ENCODE results near the gene GTF2IRD1. TPM values are rescaled to one million over a fixed set of nuclear protein-coding genes. Genes with fewer than 3 reads are reported as not detected.
"Not testable (repeated sequence)": the region's sequence is repeated elsewhere in the genome, so short reads cannot be mapped to it uniquely, and the experiment has no call there.

GTF2IRD1 gene
- total RNA-seq, 1 donor from 2014 or later = 7.5 TPM

DNA sequence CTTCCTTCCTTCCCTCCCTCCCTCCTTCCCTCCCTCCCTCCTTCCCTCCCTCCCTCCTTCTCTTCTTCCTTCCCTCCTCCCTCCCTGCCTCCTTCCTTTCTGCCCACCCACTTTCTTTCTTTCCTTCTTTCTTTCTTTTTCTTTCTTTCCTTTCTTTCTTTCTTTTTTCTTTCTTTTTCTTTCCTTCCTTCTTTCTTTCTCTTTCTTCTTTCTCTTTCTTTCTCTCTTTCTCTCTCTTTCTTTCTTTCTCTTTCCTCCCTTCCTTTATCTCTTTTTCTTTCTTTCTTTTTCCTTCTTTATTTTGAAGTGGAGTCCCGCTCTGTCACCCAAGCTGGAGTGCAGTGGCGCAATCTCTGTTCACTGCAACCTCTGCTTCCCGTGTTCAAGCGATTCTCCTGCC lies 33.7 kb upstream of the GTF2IRD1 start:
- no peak for DNase-seq (ENCODE audit: low spot score in 2 of 2)
- Histone ChIP-seq H3K4me1 (no peaks in the 10 kb centered on the region), H3K27ac (no peak overlapping the region), H3K27me3 (no peaks in the 10 kb centered on the region), H3K36me3 (no peaks in the 10 kb centered on the region), H3K4me3 (no peak overlapping the region), H3K9me3 (no peaks in the 10 kb centered on the region)
- TF ChIP-seq, protein P1, sequence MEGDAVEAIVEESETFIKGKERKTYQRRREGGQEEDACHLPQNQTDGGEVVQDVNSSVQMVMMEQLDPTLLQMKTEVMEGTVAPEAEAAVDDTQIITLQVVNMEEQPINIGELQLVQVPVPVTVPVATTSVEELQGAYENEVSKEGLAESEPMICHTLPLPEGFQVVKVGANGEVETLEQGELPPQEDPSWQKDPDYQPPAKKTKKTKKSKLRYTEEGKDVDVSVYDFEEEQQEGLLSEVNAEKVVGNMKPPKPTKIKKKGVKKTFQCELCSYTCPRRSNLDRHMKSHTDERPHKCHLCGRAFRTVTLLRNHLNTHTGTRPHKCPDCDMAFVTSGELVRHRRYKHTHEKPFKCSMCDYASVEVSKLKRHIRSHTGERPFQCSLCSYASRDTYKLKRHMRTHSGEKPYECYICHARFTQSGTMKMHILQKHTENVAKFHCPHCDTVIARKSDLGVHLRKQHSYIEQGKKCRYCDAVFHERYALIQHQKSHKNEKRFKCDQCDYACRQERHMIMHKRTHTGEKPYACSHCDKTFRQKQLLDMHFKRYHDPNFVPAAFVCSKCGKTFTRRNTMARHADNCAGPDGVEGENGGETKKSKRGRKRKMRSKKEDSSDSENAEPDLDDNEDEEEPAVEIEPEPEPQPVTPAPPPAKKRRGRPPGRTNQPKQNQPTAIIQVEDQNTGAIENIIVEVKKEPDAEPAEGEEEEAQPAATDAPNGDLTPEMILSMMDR (IDR thresholded peaks at IDR 0.05) = no peak
- intact Hi-C loops (cut with DNase I) = no loop called here

GRCh38 chr7:74424291-74424880 lies 29.3 kb upstream of the GTF2IRD1 start:
- Histone ChIP-seq H3K36me3 (no peaks in the 10 kb centered on the region), H3K4me1 (no peaks in the 10 kb centered on the region), H3K9me3 (no peaks in the 10 kb centered on the region), H3K27ac (no peak overlapping the region), H3K27me3 (no peaks in the 10 kb centered on the region), H3K4me3 (no peak overlapping the region)
- no peak for DNase-seq (ENCODE audit: low spot score in 2 of 2)
- intact Hi-C loops (cut with DNase I) = no loop called here
- TF ChIP-seq, protein P1 (IDR thresholded peaks at IDR 0.05) = no peak

GRCh38 chr7:74428023-74428422 lies 25.7 kb upstream of the GTF2IRD1 start:
- Histone ChIP-seq H3K36me3 (no peaks in the 10 kb centered on the region), H3K4me3 (no peak overlapping the region), H3K27ac (no peak overlapping the region), H3K27me3 (no peaks in the 10 kb centered on the region), H3K4me1 (no peaks in the 10 kb centered on the region), H3K9me3 (no peaks in the 10 kb centered on the region)
- DNase-seq (ENCODE audit: low spot score in 2 of 2) = no peak
- TF ChIP-seq, protein P1 (IDR thresholded peaks at IDR 0.05) = no peak
- intact Hi-C loops (cut with DNase I) = no loop called here

DNA sequence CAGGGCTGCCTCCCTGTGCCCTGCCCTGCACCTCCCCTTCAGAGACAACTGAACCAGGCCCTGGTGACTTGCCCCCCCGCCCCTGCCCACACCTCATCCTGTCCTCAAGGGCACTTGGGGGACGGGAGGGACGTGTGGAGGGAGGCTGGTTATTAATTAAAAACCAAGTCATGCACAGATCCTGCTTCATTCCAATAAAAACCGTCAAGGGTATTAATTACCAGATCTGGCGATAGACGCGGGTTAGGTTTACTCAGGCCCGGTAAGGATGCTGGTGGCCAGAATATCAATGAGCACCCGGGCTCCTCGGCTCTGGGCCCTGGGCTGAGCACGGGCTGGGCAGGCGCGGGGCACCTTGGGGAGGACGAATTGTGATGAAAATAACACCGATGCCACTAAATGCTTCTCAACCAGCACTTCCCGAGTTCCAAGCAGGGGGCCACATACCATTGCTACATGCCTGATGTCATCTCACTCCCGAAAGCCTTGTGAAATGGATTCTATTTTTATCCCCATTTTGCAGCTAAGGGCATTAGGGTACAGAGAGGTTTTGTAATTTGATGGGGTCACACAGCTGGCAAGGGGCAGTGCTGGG lies 24.5 kb upstream of the GTF2IRD1 start:
- no peak for DNase-seq (ENCODE audit: low spot score in 2 of 2)
- H3K27ac ChIP-seq = no peak overlapping the region
- intact Hi-C loops (cut with DNase I) = no loop called here
- no peaks in the 10 kb centered on the region for H3K9me3 ChIP-seq
- H3K27me3 ChIP-seq = no peaks in the 10 kb centered on the region
- TF ChIP-seq, protein P1 (IDR thresholded peaks at IDR 0.05) = no peak
- H3K4me3 ChIP-seq = no peak overlapping the region
- no peaks in the 10 kb centered on the region for H3K36me3 ChIP-seq
- no peaks in the 10 kb centered on the region for H3K4me1 ChIP-seq

- H3K9me3 ChIP-seq; H3K27me3 ChIP-seq; DNase-seq (ENCODE audit: low spot score in 2 of 2); H3K4me3 ChIP-seq; H3K4me1 ChIP-seq; H3K36me3 ChIP-seq; H3K27ac ChIP-seq; intact Hi-C loops (cut with DNase I): not testable (repeated sequence)
Measured at GRCh38 chr7:74430409-74430808, 23.3 kb upstream of the GTF2IRD1 start.

GRCh38 chr7:74430961-74431466 lies 22.7 kb upstream of the GTF2IRD1 start:
- Histone ChIP-seq H3K4me1 (no peaks in the 10 kb centered on the region), H3K27ac (peak overlapping the region in 1 of 2 donors; percentile 37), H3K4me3 (no peak overlapping the region), H3K9me3 (no peaks in the 10 kb centered on the region), H3K36me3 (no peaks in the 10 kb centered on the region), H3K27me3 (no peaks in the 10 kb centered on the region)
- DNase-seq (ENCODE audit: low spot score in 2 of 2) = no peak
- intact Hi-C loops (cut with DNase I) = no loop called here
- TF ChIP-seq, protein P1 (IDR thresholded peaks at IDR 0.05) = no peak

GRCh38 chr7:74437291-74437571 lies 16.5 kb upstream of the GTF2IRD1 start:
- H3K9me3 ChIP-seq; H3K27me3 ChIP-seq; intact Hi-C loops (cut with DNase I); H3K4me1 ChIP-seq; H3K4me3 ChIP-seq; DNase-seq (ENCODE audit: low spot score in 2 of 2); H3K27ac ChIP-seq; H3K36me3 ChIP-seq: not testable (repeated sequence)
